Measurements from ENCODE around the gene KHNYN.
A peak's percentile ranks its signal among the peaks of the same experiment; 100 is the strongest.

Gene KHNYN

GRCh38 chr14:24426912-24427536, 2.7 kb upstream of the KHNYN start:
- H3K9ac ChIP-seq (ENCODE audit: insufficient read length, low read depth): no peak overlapping the region
- peaks cover 10% of the 10 kb centered on the region for H3K4me1 ChIP-seq (ENCODE audit: insufficient read depth, insufficient read length)
- H3K9me3 ChIP-seq (ENCODE audit: insufficient read depth, low read length): no peaks in the 10 kb centered on the region
- DNase-seq (ENCODE audit: low read depth, low spot score): no peak
- no peak overlapping the region for H3K4me3 ChIP-seq (ENCODE audit: insufficient read length, low read depth)
- H3K27me3 ChIP-seq (ENCODE audit: insufficient read depth, insufficient read length): peaks cover 18% of the 10 kb centered on the region
- TF ChIP-seq SUZ12 (IDR thresholded peaks at IDR 0.05; ENCODE audit: extremely low read depth, insufficient read depth, insufficient read length) (no peak), YY1 (IDR thresholded peaks at IDR 0.05; ENCODE audit: insufficient read depth, insufficient read length) (no peak), ZNF274 (IDR thresholded peaks at IDR 0.05; ENCODE audit: low read depth, low read length) (no peak)
- H3K36me3 ChIP-seq (ENCODE audit: insufficient read depth, insufficient read length, low read length): no peaks in the 10 kb centered on the region

GRCh38 chr14:24427537-24428508, 1.9 kb upstream of the KHNYN start:
- TF ChIP-seq ZNF274 (IDR thresholded peaks at IDR 0.05; ENCODE audit: low read depth, low read length): no peak
- no peak for DNase-seq (ENCODE audit: low read depth, low spot score)
- peaks cover 10% of the 10 kb centered on the region for H3K4me1 ChIP-seq (ENCODE audit: insufficient read depth, insufficient read length)
- H3K4me3 ChIP-seq (ENCODE audit: insufficient read length, low read depth): no peak overlapping the region
- H3K27me3 ChIP-seq (ENCODE audit: insufficient read depth, insufficient read length): peaks cover 18% of the 10 kb centered on the region
- no peaks in the 10 kb centered on the region for H3K9me3 ChIP-seq (ENCODE audit: insufficient read depth, low read length)
- no peak overlapping the region for H3K9ac ChIP-seq (ENCODE audit: insufficient read length, low read depth)
- peaks cover 6% of the 10 kb centered on the region for H3K36me3 ChIP-seq (ENCODE audit: insufficient read depth, insufficient read length, low read length)

GRCh38 chr14:24428628-24429394, 943 bp upstream of the KHNYN start:
- peak overlapping the region; percentile 67 for H3K4me3 ChIP-seq (ENCODE audit: insufficient read length, low read depth)
- peaks cover 10% of the 10 kb centered on the region for H3K4me1 ChIP-seq (ENCODE audit: insufficient read depth, insufficient read length)
- peak overlapping the region; percentile 78 for H3K9ac ChIP-seq (ENCODE audit: insufficient read length, low read depth)
- peaks cover 15% of the 10 kb centered on the region for H3K36me3 ChIP-seq (ENCODE audit: insufficient read depth, insufficient read length, low read length)
- H3K9me3 ChIP-seq (ENCODE audit: insufficient read depth, low read length): no peaks in the 10 kb centered on the region
- DNase-seq (ENCODE audit: low read depth, low spot score): no peak
- no peak for TF ChIP-seq YY1 (IDR thresholded peaks at IDR 0.05; ENCODE audit: insufficient read depth, insufficient read length)
- TF ChIP-seq SUZ12 (IDR thresholded peaks at IDR 0.05; ENCODE audit: extremely low read depth, insufficient read depth, insufficient read length): no peak
- no peak for TF ChIP-seq ZNF274 (IDR thresholded peaks at IDR 0.05; ENCODE audit: low read depth, low read length)
- peaks cover 13% of the 10 kb centered on the region for H3K27me3 ChIP-seq (ENCODE audit: insufficient read depth, insufficient read length)

- Histone ChIP-seq H3K27me3 (ENCODE audit: insufficient read depth, insufficient read length) (peaks cover 13% of the 10 kb centered on the region), H3K9ac (ENCODE audit: insufficient read length, low read depth) (peak overlapping the region; percentile 78), H3K9me3 (ENCODE audit: insufficient read depth, low read length) (no peaks in the 10 kb centered on the region), H3K4me1 (ENCODE audit: insufficient read depth, insufficient read length) (peaks cover 10% of the 10 kb centered on the region), H3K4me3 (ENCODE audit: insufficient read length, low read depth) (peak overlapping the region; percentile 67), H3K36me3 (ENCODE audit: insufficient read depth, insufficient read length, low read length) (peaks cover 15% of the 10 kb centered on the region)
- DNase-seq (ENCODE audit: low read depth, low spot score): peak; percentile 30
- TF ChIP-seq YY1 (IDR thresholded peaks at IDR 0.05; ENCODE audit: insufficient read depth, insufficient read length) (no peak), SUZ12 (IDR thresholded peaks at IDR 0.05; ENCODE audit: extremely low read depth, insufficient read depth, insufficient read length) (no peak), ZNF274 (IDR thresholded peaks at IDR 0.05; ENCODE audit: low read depth, low read length) (no peak)
Measured at GRCh38 chr14:24430143-24430681, 458 bp downstream of the KHNYN start.

GRCh38 chr14:24430682-24431568, 1.2 kb downstream of the KHNYN start:
- Histone ChIP-seq H3K4me3 (ENCODE audit: insufficient read length, low read depth) (peak overlapping the region; percentile 67), H3K9ac (ENCODE audit: insufficient read length, low read depth) (peak overlapping the region; percentile 78), H3K36me3 (ENCODE audit: insufficient read depth, insufficient read length, low read length) (peaks cover 20% of the 10 kb centered on the region), H3K27me3 (ENCODE audit: insufficient read depth, insufficient read length) (peaks cover 13% of the 10 kb centered on the region), H3K9me3 (ENCODE audit: insufficient read depth, low read length) (no peaks in the 10 kb centered on the region), H3K4me1 (ENCODE audit: insufficient read depth, insufficient read length) (peaks cover 10% of the 10 kb centered on the region)
- DNase-seq (ENCODE audit: low read depth, low spot score): no peak
- no peak for TF ChIP-seq ZNF274 (IDR thresholded peaks at IDR 0.05; ENCODE audit: low read depth, low read length)
- TF ChIP-seq SUZ12 (IDR thresholded peaks at IDR 0.05; ENCODE audit: extremely low read depth, insufficient read depth, insufficient read length): no peak
- TF ChIP-seq YY1 (IDR thresholded peaks at IDR 0.05; ENCODE audit: insufficient read depth, insufficient read length): no peak

GRCh38 chr14:24431569-24432258, 2.0 kb downstream of the KHNYN start:
- H3K9ac ChIP-seq (ENCODE audit: insufficient read length, low read depth): peak overlapping the region; percentile 78
- peaks cover 11% of the 10 kb centered on the region for H3K27me3 ChIP-seq (ENCODE audit: insufficient read depth, insufficient read length)
- no peak overlapping the region for H3K4me3 ChIP-seq (ENCODE audit: insufficient read length, low read depth)
- no peaks in the 10 kb centered on the region for H3K9me3 ChIP-seq (ENCODE audit: insufficient read depth, low read length)
- peaks cover 13% of the 10 kb centered on the region for H3K4me1 ChIP-seq (ENCODE audit: insufficient read depth, insufficient read length)
- peaks cover 25% of the 10 kb centered on the region for H3K36me3 ChIP-seq (ENCODE audit: insufficient read depth, insufficient read length, low read length)
- no peak for TF ChIP-seq YY1 (IDR thresholded peaks at IDR 0.05; ENCODE audit: insufficient read depth, insufficient read length)
- TF ChIP-seq ZNF274 (IDR thresholded peaks at IDR 0.05; ENCODE audit: low read depth, low read length): no peak
- no peak for TF ChIP-seq SUZ12 (IDR thresholded peaks at IDR 0.05; ENCODE audit: extremely low read depth, insufficient read depth, insufficient read length)
- peak; percentile 86 for DNase-seq (ENCODE audit: low read depth, low spot score)
